GM18873 (cell line): ENCODE results near the gene TMEM63A.
"Not testable (repeated sequence)": the region's sequence is repeated elsewhere in the genome, so short reads cannot be mapped to it uniquely, and the experiment has no call there.

Source experiments
- ATAC-seq: cut with Tn5 transposase; IDR thresholded peaks from one replicate; pipeline ENCODE4 v1.9.1; 2021; ENCODE audit warnings: mild to moderate bottlenecking, moderate library complexity, moderate number of reproducible peaks; ENCODE audit not compliant: unreplicated experiment, low FRiP score

The TMEM63A gene

DNA sequence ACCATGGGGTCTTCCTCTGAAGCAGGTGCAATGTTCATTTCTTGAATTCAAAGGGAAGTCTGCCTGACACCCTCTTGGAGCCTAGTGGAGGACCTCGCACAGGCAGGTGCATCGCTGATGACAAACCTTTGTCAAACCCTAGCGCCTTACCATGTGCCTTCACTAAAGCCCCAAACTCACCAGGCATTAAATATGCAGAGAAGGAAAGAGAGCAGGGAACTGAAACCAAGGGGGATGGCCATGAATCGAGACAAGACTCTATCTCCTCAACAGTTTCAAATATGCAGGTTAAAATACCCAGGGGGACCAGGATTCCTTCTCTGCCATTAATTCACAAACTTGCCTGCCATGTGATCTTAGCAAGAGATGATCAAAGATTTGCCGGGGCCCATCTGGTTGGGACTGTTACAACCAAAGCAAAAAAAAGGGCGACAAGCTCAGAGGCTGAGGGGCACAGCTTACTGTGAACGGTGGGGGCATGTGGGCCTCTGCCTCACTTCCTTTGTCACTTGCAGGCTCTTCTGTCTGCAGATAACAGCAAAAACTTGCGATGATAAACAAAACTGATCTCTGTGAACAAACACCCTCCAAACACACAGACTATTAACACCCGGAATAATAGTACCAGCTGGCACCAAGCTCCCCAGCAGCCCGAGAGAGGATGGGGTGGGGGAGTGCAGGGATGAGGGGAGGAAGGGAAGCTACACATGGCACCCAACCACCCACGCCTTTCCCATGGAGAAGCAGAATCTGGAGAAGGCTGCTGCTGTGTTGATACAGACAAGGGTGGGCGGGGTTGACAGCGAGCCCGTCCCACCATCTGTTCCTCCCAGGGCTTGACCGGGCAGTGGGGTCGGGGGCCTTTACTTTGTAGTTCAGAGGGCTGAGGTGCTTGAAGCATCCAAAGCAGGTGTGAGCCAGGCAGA lies 33.9 kb downstream of the TMEM63A start:
- ATAC-seq, result peak; percentile 57

DNA sequence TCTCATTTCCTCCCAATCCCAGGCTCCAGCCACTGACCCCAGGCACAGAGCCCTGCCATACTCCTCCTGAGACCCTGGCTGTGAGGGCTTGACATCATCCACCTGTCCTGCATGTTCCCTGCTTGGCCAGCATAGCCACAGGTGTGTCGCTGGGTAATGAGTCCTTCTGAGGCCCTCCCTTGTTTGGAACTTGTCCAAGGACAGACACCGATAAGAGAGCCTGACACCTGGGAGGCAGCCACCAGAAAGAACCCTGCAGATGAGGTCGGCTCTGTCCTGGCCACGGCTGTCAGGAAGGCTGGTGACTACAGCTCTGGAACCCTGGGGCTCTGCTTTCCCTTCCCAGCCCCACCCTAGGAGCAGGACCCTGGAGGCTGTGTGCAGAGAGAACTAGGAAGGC lies 34.6 kb downstream of the TMEM63A start:
- ATAC-seq, result no peak

DNA sequence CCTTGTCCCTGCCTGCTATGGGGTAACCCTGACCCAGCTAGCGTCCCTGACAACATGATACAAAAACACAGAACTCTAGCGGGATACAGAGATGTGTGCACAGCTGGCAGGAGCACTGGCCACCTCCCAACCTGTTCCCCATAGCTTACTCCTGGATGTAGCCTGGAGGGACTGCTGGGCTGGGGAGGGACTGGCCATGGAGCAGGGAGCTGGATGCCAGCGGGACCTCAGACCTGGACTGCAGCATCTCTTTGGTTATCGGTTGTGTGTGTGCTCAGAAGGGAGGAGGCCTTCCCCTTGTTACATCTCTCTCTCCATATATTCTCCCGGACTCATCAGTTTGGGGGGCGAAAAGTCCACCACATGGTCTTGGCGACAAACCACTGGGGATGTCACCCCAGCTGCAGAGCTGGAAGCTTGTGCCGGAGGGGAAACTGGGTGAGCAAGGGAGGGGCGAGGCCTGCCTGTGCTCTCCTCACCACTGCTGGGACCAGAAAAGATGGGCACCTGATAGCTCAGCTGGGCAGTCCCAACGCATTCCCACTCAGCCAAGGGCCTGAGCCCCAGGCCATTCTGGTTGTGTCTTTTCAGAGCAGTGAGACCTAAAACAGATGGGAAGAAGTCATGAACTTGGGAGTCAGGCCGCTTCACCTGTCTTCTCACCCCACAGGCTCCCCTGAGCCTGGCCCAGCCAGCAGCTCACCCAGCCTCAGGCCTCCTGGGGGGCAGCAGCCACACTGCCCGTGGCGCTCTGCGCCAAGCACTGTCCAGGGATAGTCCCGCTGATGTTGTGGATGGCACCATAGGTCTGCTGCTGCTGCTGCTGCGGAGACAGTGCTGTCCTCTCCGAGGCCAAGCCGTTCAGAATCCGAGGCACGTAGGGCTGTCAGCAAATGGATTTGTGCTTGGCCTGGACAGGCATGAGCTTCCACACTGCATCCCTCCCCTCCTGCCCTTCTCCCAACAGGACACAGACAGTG lies 35.6 kb downstream of the TMEM63A start:
- no peak for ATAC-seq

DNA sequence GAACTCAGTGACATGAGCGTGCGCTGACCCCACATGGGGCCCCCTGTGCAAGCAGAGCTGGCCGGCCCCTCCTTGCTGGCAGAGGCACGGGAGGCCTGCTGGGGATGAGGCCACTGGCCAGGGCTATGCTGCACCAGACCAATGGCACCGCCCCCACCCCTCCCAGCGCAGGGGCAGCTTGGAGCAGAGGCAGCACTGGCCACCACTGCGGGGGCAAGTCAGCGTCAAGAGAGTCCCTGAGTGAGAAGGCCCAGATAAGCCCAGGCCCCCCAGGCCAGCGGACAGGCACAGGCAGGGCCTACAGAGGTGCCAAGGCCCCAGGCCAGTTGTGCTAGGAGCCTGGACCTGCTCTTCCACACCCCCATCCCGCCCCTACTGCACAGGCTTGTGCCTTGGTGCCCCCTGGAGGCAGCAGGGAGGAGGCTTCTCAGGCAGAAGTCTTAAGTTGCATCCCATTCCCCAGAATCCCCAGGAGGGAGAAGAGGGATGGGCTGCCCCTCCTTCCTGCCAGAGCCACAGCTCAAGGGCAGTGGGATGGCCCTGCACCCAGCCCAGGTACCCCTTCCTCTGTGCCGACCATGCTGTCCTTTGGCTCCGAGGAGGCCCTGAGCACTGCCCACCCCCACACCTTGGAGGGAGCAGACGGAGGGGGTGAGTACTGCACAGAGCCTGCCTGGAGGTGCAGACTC lies 36.5 kb downstream of the TMEM63A start:
- no peak for ATAC-seq

DNA sequence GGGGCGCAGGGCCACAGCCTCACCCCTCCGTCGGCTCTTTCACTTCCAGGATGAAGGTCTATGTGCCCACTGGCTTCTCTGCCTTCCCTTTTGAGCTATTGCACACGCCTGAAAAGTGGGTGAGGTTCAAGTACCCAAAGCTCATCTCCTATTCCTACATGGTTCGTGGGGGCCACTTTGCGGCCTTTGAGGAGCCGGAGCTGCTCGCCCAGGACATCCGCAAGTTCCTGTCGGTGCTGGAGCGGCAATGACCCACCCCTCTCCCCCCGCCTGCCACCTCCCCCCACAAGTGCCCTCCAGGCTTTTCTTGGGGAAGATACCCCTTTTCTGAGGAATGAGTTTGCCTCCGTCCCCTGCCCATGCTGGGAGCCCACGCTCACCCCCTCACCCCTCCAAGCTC lies 37.1 kb downstream of the TMEM63A start:
- ATAC-seq, result no peak

DNA sequence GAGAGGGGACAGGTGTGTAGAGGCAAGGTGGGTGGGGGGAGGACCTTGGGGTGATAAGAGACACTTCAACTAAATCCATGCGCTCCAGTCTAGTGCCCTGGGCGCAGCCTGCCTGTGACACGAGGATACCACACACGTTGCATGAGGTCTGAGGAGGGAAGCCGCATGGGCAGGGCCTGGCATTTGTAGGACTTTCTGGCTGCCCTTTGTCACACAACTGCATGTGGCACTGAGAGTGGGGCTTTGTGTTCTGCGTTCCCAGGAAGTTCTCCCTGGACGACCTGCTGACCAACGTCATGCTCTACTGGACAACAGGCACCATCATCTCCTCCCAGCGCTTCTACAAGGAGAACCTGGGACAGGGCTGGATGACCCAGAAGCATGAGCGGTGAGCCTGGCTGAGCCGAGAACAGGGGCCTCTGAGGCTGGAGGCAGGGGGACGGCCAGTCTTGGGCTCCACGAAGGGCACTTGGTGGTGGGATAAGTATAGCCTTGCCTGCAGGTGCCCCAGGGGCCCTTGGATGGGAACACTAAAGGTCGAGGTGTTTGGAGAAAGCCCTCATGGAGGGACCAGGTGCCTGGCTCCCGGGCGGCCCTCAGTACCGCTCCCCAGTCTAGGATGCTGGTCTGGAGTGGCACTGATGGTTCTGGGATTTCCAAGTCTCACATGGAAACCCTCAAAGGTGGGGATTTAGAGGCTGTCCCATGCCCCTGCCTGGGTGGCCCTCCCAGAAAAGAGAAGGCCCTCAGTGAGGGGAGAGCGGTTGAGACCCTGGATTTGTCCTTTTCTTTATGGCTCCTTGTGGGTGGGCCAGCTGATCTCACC lies 37.7 kb downstream of the TMEM63A start:
- ATAC-seq, result no peak

DNA sequence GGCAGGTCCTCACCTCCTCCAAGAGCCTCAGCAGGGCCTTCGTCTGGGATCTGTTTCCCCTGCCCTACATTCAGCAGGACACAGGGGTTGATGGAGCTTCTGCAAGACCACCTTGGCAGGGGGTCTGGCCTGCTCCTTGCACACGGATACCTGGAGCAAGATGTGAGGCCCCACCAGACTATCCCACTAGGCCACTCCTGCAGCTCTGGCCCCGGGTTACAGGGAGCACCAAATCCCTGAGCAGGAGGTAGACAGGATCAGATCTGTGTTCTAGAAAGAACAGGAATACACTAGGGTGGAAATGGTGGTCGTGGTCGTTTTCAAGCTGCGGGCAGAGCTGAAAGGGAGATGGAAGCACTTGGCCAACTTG lies 38.8 kb downstream of the TMEM63A start:
- no peak for ATAC-seq

DNA sequence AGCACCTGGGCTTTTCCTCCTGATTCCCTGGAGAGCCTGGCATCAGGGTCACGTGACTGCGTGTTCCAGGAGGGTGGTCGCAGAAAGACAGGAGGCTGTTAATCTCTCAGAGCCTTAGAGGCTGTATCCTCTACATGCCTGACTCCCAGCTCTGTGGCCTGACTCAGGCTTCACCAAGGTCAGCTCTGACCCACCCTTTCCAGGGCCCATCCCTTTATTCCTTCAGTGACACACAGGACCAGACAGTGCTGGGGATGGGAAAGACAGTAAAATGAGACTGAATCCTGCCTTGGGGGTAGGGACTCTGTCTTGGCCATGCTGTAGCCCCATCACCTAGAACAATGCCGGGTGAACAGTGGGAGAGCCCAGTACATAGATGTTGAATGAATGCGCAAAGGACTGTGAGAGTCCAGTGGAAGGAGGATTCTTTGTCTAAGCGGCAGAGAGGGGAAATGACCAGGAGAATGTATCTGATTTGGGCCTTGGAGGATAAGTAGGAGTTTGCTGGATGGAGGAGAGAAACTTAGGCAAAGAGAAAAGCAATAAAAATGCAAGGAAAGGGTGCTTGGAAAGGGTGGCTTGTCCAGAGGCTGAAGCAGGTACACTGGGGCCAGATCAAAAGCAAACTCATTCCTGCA lies 39.3 kb downstream of the TMEM63A start:
- no peak for ATAC-seq

DNA sequence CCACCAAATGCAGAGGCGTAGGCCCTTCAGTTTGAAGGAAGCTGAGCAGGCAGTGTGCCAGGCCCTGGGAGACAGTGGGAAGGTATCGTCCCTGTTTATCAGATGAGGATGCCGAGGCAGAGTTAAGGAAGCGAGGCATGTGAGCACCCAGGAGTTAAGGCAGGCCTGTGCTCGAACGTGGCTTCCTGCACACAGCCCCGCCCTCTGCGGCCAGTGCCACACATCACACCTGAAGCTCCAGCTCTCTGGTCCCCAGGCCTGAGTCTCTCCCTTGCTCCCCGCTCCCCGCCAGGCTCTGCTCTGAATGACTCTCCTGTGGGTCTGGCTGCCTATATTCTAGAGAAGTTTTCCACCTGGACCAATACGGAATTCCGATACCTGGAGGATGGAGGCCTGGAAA lies 40.1 kb downstream of the TMEM63A start:
- no peak for ATAC-seq

DNA sequence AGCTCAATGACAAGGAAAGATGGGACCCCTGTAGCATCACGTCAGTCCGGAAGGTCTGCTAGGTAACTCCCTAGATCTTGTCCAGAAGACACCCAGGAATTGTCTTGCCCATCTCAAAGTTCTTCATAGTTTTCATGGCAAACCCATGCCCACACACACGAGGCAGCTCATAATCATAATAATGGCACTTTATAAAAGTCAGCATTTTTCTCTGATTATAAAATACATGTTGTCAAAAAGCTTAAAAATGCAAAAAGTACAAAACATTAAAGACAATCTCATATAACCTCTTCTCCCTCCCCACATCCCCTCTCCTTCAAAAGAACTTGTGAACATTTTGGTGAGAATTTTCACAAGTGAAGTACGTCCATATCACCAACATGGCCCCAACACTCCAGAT lies 41.5 kb downstream of the TMEM63A start:
- ATAC-seq, result no peak

DNA sequence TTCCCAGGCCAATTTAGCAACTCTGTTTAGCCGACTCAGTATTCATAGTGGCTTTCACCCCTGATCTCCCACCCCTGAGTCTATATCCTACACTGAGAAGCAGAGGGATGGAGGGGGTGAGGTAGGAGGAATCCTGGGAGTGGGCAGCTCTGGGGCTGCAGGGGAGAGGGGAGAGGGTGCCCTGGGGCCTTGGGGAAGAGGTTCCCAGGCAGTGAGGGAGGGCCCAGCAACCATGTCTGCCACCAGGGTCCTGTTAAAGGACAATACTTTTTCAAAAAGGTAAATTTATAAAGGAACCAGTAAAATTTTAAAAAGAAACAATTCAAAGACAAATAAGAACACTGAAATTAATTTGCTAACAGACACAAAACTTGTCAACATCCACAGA lies 42.0 kb downstream of the TMEM63A start:
- ATAC-seq, result no peak

DNA sequence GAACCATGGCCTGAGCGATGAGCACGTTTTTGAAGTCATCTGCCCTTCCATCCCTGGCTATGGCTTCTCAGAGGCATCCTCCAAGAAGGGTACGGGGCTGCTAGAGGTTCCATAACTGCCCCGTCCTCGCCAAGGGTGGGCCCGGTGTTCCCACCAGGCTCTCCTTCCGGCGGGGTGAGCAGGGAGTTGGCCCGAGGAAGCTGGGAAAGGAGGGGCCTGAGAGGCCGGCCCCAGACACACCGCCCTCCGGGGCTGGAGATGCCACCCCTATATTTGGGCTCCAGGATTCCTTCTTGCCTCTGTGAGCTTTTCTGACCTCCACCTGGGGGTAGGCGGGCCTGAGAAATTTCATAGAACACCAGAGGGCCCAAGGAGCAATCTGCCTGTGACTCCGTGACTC lies 43.4 kb downstream of the TMEM63A start:
- no peak for ATAC-seq

DNA sequence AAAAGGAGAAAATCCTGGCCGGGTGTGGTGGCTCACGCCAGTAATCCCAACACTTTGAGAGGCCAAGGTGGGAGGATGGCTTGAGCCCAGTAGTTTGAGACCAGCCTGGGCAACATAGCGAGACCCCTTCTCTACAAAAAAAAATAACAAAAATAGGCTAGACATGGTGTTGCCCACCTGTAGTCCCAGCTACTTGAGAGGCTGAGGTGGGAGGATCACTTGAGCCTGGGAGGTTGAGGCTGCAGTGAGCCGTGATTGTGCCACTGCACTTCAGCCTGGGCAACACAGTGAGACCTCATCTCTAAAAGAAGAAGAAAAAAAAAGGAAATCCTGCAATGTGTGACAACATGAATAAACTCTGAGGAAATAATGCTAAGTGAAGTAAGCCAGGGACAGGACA lies 45.9 kb downstream of the TMEM63A start:
- ATAC-seq, result not testable (repeated sequence)

DNA sequence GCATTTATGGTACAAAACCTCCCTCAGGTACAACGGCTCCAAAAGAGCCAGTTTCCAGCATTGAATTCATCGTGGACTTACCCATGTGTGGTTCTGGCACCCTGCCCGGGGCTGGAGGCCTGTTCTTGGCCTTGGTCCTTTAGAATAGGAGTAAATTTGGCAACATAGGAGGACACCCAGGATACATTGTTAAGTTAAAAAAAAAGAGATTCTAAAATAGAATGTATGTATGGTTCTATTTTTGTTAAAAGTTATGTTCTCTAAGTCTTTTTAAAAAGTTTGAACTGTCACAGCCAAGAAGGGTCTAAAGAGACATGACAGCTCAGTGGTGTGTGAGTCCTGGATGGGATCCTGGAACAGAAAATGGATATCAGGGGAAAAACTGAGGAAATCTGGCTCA lies 46.3 kb downstream of the TMEM63A start:
- ATAC-seq, result no peak

DNA sequence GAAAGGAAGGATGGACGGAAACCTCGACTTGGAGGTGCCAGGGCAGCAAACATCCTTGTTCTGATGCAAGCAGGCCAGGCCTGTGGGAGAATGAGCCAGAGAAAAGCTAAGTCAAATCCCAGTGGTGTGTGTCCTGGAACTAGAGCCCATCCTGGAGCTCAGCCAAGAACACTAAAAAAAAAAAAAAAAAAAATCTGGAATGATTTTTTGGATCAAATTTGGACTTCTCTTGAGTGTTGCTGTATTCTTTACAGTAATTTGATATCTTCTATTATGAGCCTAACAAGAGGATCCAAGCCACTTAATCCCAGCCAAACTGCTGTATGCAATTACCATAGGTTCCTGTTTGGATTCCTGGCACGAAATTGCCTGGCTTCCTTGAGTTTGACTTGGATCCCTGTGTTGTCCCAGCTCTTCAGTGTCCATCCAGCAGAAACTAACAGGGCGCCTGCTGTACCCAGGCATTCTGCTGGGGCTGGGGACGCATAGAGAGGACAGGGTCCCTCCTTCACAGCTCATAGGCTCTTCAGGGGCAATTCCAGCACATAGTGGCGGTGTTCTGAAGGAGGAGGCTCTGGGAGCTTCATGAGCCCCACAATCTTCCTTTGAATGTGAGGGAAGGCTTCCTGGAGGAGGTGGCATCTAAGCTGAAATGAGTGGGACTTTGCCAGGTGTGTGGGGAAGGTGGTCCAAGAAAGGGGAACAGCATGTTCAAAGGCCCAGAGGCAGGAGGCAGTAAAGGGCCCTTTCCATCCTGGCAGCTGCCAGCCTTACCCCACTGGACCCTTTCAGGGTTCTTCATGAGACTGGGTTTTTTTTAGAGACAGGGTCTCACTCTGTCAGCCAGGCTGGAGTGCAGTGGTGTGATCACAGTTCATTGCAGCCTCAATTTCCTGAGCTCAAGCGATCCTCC lies 47.5 kb downstream of the TMEM63A start:
- ATAC-seq, result no peak

DNA sequence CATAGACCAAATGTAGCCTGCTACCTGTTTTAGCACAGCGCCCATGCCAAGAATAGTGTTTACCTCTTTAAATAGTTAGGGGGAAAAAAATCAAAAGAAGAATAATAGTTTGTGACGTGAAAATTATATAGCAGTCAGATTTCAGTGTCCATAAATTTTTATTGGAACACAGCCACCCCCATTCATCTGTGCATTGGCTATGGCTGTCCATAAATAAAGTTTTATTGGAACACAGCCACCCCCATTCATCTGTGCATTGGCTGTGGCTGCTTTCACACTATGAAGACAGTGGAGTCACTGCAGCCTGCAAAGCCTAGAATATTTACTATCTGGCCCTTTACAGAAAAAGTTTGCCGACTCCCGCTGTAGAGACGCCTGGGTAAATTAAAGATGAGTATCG lies 51.3 kb downstream of the TMEM63A start:
- no peak for ATAC-seq

DNA sequence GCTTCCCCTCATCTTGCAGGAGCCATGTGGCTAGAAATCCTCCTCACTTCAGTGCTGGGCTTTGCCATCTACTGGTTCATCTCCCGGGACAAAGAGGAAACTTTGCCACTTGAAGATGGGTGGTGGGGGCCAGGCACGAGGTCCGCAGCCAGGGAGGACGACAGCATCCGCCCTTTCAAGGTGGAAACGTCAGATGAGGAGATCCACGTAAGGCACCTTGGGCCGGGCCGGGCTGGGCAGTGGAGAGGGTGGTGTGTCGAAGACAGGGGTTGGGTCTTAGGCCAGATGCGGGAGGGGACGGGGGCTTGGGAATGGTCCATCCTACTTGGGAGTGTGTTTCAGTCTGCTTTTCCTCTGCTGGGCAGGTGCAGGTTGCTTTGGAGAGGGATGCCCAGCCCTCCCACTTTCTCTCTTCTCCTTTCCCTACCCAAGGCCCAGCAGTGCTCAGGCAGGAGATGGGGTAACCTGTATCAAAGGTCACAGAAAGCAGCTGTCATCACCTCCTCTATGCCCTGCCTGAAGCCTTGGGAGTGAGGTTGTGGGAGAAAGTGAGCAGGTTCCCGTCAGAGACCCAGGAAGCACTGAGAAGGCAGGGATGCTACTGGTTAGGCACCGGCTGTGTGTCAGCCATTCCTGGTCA lies 53.4 kb downstream of the TMEM63A start:
- no peak for ATAC-seq

DNA sequence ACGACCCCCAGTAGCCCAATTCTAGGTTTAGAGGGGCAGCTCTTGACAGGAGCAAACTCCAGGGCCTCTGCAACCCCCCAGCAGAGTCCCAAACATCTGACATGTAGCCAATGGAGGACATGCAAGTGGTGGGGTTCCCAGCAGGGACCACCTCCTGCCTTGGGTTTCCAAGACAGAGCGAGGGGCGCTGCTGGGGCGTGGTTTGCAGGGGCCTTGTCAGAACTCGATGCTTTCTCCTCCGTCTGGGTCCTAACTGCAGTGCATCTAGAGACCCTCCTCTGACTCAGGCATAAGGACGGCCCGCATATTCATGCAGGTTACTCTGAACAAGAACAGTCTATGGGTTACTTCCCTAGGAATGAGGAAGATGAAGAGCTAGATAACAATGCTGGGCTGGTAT lies 55.1 kb downstream of the TMEM63A start:
- no peak for ATAC-seq
